ENCODE measurements around the gene SOX15. TPM values are rescaled to one million over a fixed set of nuclear protein-coding genes. Genes with fewer than 3 reads are reported as not detected.

The SOX15 gene
- total RNA-seq, 1 donor from 2014 or later: 0.67 TPM

- Histone ChIP-seq H3K27ac (peak overlapping the region; percentile 96), H3K27me3 (no peaks in the 10 kb centered on the region), H3K9me3 (no peaks in the 10 kb centered on the region), H3K4me1 (peaks cover 57% of the 10 kb centered on the region), H3K36me3 (peaks cover 22% of the 10 kb centered on the region), H3K4me3 (peak overlapping the region; percentile 91)
- peak; percentile 83 for DNase-seq
- peak; percentile 37 for ATAC-seq
- peak; percentile 46 for TF ChIP-seq CTCF (IDR thresholded peaks at IDR 0.05)
- intact Hi-C loops (cut with DNase I): no loop called here
These were observed 29.5 kb downstream of the SOX15 start for GRCh38 chr17:7560172-7561027.

- DNase-seq: peak; percentile 82
- TF ChIP-seq CTCF (IDR thresholded peaks at IDR 0.05): no peak
- peak overlapping the region; percentile 91 for H3K4me3 ChIP-seq
- peak overlapping the region; percentile 96 for H3K27ac ChIP-seq
- H3K36me3 ChIP-seq: peaks cover 13% of the 10 kb centered on the region
- ATAC-seq: peak; percentile 0
- intact Hi-C loops (cut with DNase I): no loop called here
- no peaks in the 10 kb centered on the region for H3K9me3 ChIP-seq
- H3K4me1 ChIP-seq: peaks cover 57% of the 10 kb centered on the region
- no peaks in the 10 kb centered on the region for H3K27me3 ChIP-seq
These were observed 30.3 kb downstream of the SOX15 start for GRCh38 chr17:7559320-7560171.

- DNase-seq (peak; percentile 87), ATAC-seq (peak; percentile 17)
- Histone ChIP-seq H3K36me3 (peaks cover 6% of the 10 kb centered on the region), H3K27ac (peak within 1 kb of the TSS; percentile 96), H3K9me3 (no peaks in the 10 kb centered on the region), H3K4me3 (peak within 1 kb of the TSS; percentile 91), H3K4me1 (peaks cover 53% of the 10 kb centered on the region), H3K27me3 (no peaks in the 10 kb centered on the region)
- TF ChIP-seq CTCF (IDR thresholded peaks at IDR 0.05): no peak
- intact Hi-C loops (cut with DNase I): no loop called here
These were observed 31.2 kb downstream of the SOX15 start, which contains the start of gene TNFSF13 for GRCh38 chr17:7558544-7559319. Gene TNFSF13 (plus strand): TSS chr17:7558750. CDS start chr17:7559040, 290 bp downstream.

GRCh38 chr17:7557775-7558543, 31.9 kb downstream of the SOX15 start:
- Histone ChIP-seq H3K36me3 (no peaks in the 10 kb centered on the region), H3K4me1 (peaks cover 49% of the 10 kb centered on the region), H3K27me3 (no peaks in the 10 kb centered on the region), H3K4me3 (peak overlapping the region; percentile 91), H3K27ac (peak overlapping the region; percentile 96), H3K9me3 (no peaks in the 10 kb centered on the region)
- intact Hi-C loops (cut with DNase I): no loop called here
- TF ChIP-seq CTCF (IDR thresholded peaks at IDR 0.05): no peak
- peak; percentile 97 for DNase-seq
- ATAC-seq: peak; percentile 83
